ENCODE data around the gene RUSC2. TPM values are rescaled to one million over a fixed set of nuclear protein-coding genes. Genes with fewer than 3 reads are reported as not detected.

The RUSC2 gene
- polyA plus RNA-seq, 2 of the 4 experiments (the other 2 are of a cell fraction): 15.9 to 21.2 TPM

Other genes starting within 250 kb of the RUSC2 start
- 16.5 and 17.4 TPM in 2 replicates for gene TESK1, start 115.2 kb downstream of the RUSC2 start, polyA plus RNA-seq (2011; rRNA removed)
- gene TESK1, start 115.2 kb downstream of the RUSC2 start, polyA plus RNA-seq (2017; fragmentation: RNase III; extraction: RNeasy Plus Mini Kit Qiagen cat#74134 plus additional on column Dnase treatment): 29.9 to 33.0 TPM (median 30.6 TPM) in 3 replicates
- gene CD72, start 128.3 kb downstream of the RUSC2 start, polyA plus RNA-seq (2011; rRNA removed): 0.87 and 1.2 TPM in 2 replicates
- 0.10 to 0.55 TPM (median 0.44 TPM) in 3 replicates for gene CD72, start 128.3 kb downstream of the RUSC2 start, polyA plus RNA-seq (2017; fragmentation: RNase III; extraction: RNeasy Plus Mini Kit Qiagen cat#74134 plus additional on column Dnase treatment)
- gene SIT1, start 160.8 kb downstream of the RUSC2 start, polyA plus RNA-seq (2011; rRNA removed): not detected in 2 replicates
- gene SIT1, start 160.8 kb downstream of the RUSC2 start, polyA plus RNA-seq (2017; fragmentation: RNase III; extraction: RNeasy Plus Mini Kit Qiagen cat#74134 plus additional on column Dnase treatment): not detected in 3 replicates
- gene RMRP, start 167.9 kb downstream of the RUSC2 start, polyA plus RNA-seq (2011; rRNA removed): 80.2 and 257 TPM in 2 replicates
- 14.7 TPM in 1 of 3 replicates, not detected in the others for gene RMRP, start 167.9 kb downstream of the RUSC2 start, polyA plus RNA-seq (2017; fragmentation: RNase III; extraction: RNeasy Plus Mini Kit Qiagen cat#74134 plus additional on column Dnase treatment)
- gene CCDC107, start 168.2 kb downstream of the RUSC2 start, polyA plus RNA-seq (2011; rRNA removed): 11.0 and 13.3 TPM in 2 replicates
- 20.4 to 21.9 TPM (median 20.7 TPM) in 3 replicates for gene CCDC107, start 168.2 kb downstream of the RUSC2 start, polyA plus RNA-seq (2017; fragmentation: RNase III; extraction: RNeasy Plus Mini Kit Qiagen cat#74134 plus additional on column Dnase treatment)
- 17.6 and 21.4 TPM in 2 replicates for gene ARHGEF39, start 175.1 kb downstream of the RUSC2 start, polyA plus RNA-seq (2011; rRNA removed)
- 16.7 to 19.5 TPM (median 18.3 TPM) in 3 replicates for gene ARHGEF39, start 175.1 kb downstream of the RUSC2 start, polyA plus RNA-seq (2017; fragmentation: RNase III; extraction: RNeasy Plus Mini Kit Qiagen cat#74134 plus additional on column Dnase treatment)
- 16.3 and 32.9 TPM in 2 replicates for gene CA9, start 183.8 kb downstream of the RUSC2 start, polyA plus RNA-seq (2011; rRNA removed)
- gene CA9, start 183.8 kb downstream of the RUSC2 start, polyA plus RNA-seq (2017; fragmentation: RNase III; extraction: RNeasy Plus Mini Kit Qiagen cat#74134 plus additional on column Dnase treatment): 2.5 to 5.6 TPM (median 4.5 TPM) in 3 replicates
- gene TPM2, start 199.8 kb downstream of the RUSC2 start, polyA plus RNA-seq (2011; rRNA removed): 154 and 281 TPM in 2 replicates
- gene TPM2, start 199.8 kb downstream of the RUSC2 start, polyA plus RNA-seq (2017; fragmentation: RNase III; extraction: RNeasy Plus Mini Kit Qiagen cat#74134 plus additional on column Dnase treatment): 956 to 1,105 TPM (median 1,022 TPM) in 3 replicates
- gene TLN1, start 242.1 kb downstream of the RUSC2 start, polyA plus RNA-seq (2011; rRNA removed): 65.5 and 72.1 TPM in 2 replicates
- 108 to 119 TPM (median 117 TPM) in 3 replicates for gene TLN1, start 242.1 kb downstream of the RUSC2 start, polyA plus RNA-seq (2017; fragmentation: RNase III; extraction: RNeasy Plus Mini Kit Qiagen cat#74134 plus additional on column Dnase treatment)
- gene CREB3, start 242.6 kb downstream of the RUSC2 start, polyA plus RNA-seq (2011; rRNA removed): 33.3 and 36.0 TPM in 2 replicates
- gene CREB3, start 242.6 kb downstream of the RUSC2 start, polyA plus RNA-seq (2017; fragmentation: RNase III; extraction: RNeasy Plus Mini Kit Qiagen cat#74134 plus additional on column Dnase treatment): 51.3 to 54.0 TPM (median 51.7 TPM) in 3 replicates